MM.1S (cell line): ENCODE results near the gene ICAM3.

ENCODE experiments used
- EZH2 ChIP-seq: fragments of 300-600 bp; sonication (generic); optimal IDR thresholded peaks from 2 replicates; pipeline ENCODE3; 2017; ENCODE audit warnings: low read depth, mild to moderate bottlenecking, antibody characterized with exemption, low read length, mixed read lengths
- TF ChIP-seq, protein P1 (sequence below): fragments of 300-600 bp; sonication (generic); IDR thresholded peaks from 2 replicates; pipeline ENCODE4 v1.5.1; 2016; ENCODE audit warnings: antibody characterized with exemption, low read length, mixed read lengths

DNA sequence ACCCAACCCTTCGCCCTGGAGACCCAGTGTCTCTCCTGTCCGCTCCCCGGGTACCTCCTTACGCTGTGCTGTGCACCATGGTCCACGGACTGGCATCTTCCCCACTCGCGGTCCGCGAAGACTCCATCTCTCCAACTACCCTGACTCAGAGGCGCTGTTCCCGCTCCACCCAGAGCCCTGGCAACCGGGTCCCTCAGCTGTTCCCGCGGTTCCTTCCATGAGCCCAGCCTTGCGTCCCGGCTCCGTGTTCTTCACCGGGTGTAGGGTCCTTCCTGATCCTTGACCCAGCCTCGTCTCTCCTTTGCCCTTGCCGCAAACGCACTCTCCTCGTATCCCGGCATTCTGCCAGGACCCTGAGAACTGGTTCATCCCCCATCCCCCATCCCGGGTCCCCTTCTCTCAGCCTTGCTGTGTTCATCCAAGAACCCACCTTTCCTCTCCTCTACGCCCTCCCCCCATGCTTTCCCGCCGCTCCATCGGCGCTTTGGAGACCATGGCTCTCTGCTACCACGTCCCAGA lies 49.0 kb downstream of the ICAM3 start:
- TF ChIP-seq, protein P1, sequence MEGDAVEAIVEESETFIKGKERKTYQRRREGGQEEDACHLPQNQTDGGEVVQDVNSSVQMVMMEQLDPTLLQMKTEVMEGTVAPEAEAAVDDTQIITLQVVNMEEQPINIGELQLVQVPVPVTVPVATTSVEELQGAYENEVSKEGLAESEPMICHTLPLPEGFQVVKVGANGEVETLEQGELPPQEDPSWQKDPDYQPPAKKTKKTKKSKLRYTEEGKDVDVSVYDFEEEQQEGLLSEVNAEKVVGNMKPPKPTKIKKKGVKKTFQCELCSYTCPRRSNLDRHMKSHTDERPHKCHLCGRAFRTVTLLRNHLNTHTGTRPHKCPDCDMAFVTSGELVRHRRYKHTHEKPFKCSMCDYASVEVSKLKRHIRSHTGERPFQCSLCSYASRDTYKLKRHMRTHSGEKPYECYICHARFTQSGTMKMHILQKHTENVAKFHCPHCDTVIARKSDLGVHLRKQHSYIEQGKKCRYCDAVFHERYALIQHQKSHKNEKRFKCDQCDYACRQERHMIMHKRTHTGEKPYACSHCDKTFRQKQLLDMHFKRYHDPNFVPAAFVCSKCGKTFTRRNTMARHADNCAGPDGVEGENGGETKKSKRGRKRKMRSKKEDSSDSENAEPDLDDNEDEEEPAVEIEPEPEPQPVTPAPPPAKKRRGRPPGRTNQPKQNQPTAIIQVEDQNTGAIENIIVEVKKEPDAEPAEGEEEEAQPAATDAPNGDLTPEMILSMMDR = no peak
- no peak for TF ChIP-seq EZH2
